IMR-90 (cell line): Measurements from ENCODE around the gene SERHL2. TPM values are rescaled to one million over a fixed set of nuclear protein-coding genes. Genes with fewer than 3 reads are reported as not detected.
"Not testable (repeated sequence)": the region's sequence is repeated elsewhere in the genome, so short reads cannot be mapped to it uniquely, and the experiment has no call there.

Source experiments
- ATAC-seq: fragments of 200-7000 bp; cut with Tn5 transposase; 2 replicates; pipeline ENCODE4 v1.9.1; 2020; ENCODE audit warnings: low read depth, mild to moderate bottlenecking, moderate library complexity
- BruUV-seq: library from RNA; stranded (reverse); fragments of 400-500 nt; replicated peaks from 2 replicates; lab custom pipeline; 2021; lab: Mats Ljungman, UMichigan
- CTCF ChIA-PET: fragments of 300-600 bp; formaldehyde crosslinking; extraction: SDS; loops from one replicate; lab custom pipeline; 2021; ENCODE audit warnings: antibody characterized with exemption; lab: Yijun Ruan, JAX
- POLR2A ChIA-PET: fragments of 300-600 bp; sonication (Branson Sonifier 250); formaldehyde crosslinking; loops from one replicate; lab custom pipeline; 2022; ENCODE audit warnings: antibody characterized with exemption; ENCODE audit not compliant: unreplicated experiment; lab: Charles Lee
- DNase-seq: peaks from one replicate; pipeline ENCODE4 v3.0.0; 2013
- H2AFZ ChIP-seq: replicated peaks from 2 replicates; pipeline ENCODE3; 2013; ENCODE audit warnings: low read length, mild to moderate bottlenecking; ENCODE audit not compliant: poor library complexity
- H2AK5ac ChIP-seq: 2 replicates; pipeline ENCODE4 v1.6.1; 2013; ENCODE audit warnings: low read depth, low read length, inconsistent platforms
- H2AK9ac ChIP-seq: replicated peaks from 2 replicates; pipeline ENCODE3; 2013; ENCODE audit warnings: mild to moderate bottlenecking, low read depth, low read length, moderate library complexity; ENCODE audit not compliant: poor library complexity
- H2BK120ac ChIP-seq: 2 replicates; pipeline ENCODE4 v1.6.1; 2013; ENCODE audit warnings: low read depth, low read length, inconsistent platforms
- H2BK15ac ChIP-seq: 3 replicates; pipeline ENCODE4 v1.6.1; 2013; ENCODE audit warnings: low read depth, low read length, inconsistent platforms
- H2BK20ac ChIP-seq: 2 replicates; pipeline ENCODE4 v1.6.1; 2013; ENCODE audit warnings: low read depth, mild to moderate bottlenecking, inconsistent platforms, low read length, moderate library complexity
- H2BK5ac ChIP-seq: 2 replicates; pipeline ENCODE4 v1.6.1; 2013; ENCODE audit warnings: mild to moderate bottlenecking, low read depth, low read length, inconsistent platforms; ENCODE audit not compliant: poor library complexity, severe bottlenecking
- H3K14ac ChIP-seq: replicated peaks from 2 replicates; pipeline ENCODE4 v1.6.1; 2013; ENCODE audit warnings: low read depth, low read length, inconsistent platforms
- H3K18ac ChIP-seq: 2 replicates; pipeline ENCODE4 v1.6.1; 2013; ENCODE audit warnings: low read depth, low read length, control low read depth
- H3K23ac ChIP-seq: 2 replicates; pipeline ENCODE4 v1.6.1; 2013; ENCODE audit warnings: low read depth, low read length, inconsistent platforms
- H3K27ac ChIP-seq: 2 replicates; pipeline ENCODE4 v1.5.1; 2013; ENCODE audit warnings: mild to moderate bottlenecking, control low read depth, low read length; ENCODE audit not compliant: insufficient read depth
- H3K27me3 ChIP-seq: 2 replicates; pipeline ENCODE4 v1.6.1; 2013; ENCODE audit warnings: low read length; ENCODE audit not compliant: control insufficient read depth, insufficient read depth
- H3K36me3 ChIP-seq: 2 replicates; pipeline ENCODE4 v1.6.1; 2013; ENCODE audit warnings: low read length, mixed read lengths; ENCODE audit not compliant: control insufficient read depth, insufficient read depth
- H3K4ac ChIP-seq: 2 replicates; pipeline ENCODE4 v1.6.1; 2013; ENCODE audit warnings: low read depth, low read length, inconsistent platforms
- H3K4me1 ChIP-seq: 2 replicates; pipeline ENCODE4 v1.6.1; 2013; ENCODE audit warnings: low read length, mixed read lengths; ENCODE audit not compliant: control insufficient read depth, insufficient read depth
- H3K4me2 ChIP-seq: 2 replicates; pipeline ENCODE4 v1.6.1; 2013; ENCODE audit warnings: low read depth, mild to moderate bottlenecking, control low read depth, low read length, moderate library complexity
- H3K4me3 ChIP-seq: 2 replicates; pipeline ENCODE4 v1.5.1; 2013; ENCODE audit warnings: low read depth, mild to moderate bottlenecking, control low read depth, low read length, moderate library complexity; ENCODE audit not compliant: insufficient read depth
- H3K56ac ChIP-seq: 2 replicates; pipeline ENCODE4 v1.6.1; 2013; ENCODE audit warnings: low read length, inconsistent platforms; ENCODE audit not compliant: insufficient read depth; ENCODE audit errors: extremely low read depth
- H3K79me1 ChIP-seq, 2 experiments: 2 replicates each; pipeline ENCODE4 v1.6.1; 2013; ENCODE audit warnings: low read length in 2 of 2, inconsistent platforms in 1 of 2, low read depth in 1 of 2
- H3K9ac ChIP-seq: 2 replicates; pipeline ENCODE4 v1.6.1; 2013; ENCODE audit warnings: low read depth, low read length, control low read depth
- H3K9me1 ChIP-seq: 2 replicates; pipeline ENCODE4 v1.6.1; 2013; ENCODE audit warnings: low read length, inconsistent platforms; ENCODE audit not compliant: insufficient read depth
- H3K9me3 ChIP-seq: 2 replicates; pipeline ENCODE4 v1.6.1; 2013; ENCODE audit warnings: low read length; ENCODE audit not compliant: control insufficient read depth, insufficient read depth
- H4K20me1 ChIP-seq: 2 replicates; pipeline ENCODE4 v1.6.1; 2013; ENCODE audit warnings: low read length, inconsistent platforms; ENCODE audit not compliant: insufficient read depth
- H4K5ac ChIP-seq: 2 replicates; pipeline ENCODE4 v1.6.1; 2013; ENCODE audit warnings: mild to moderate bottlenecking, low read depth, low read length, control low read depth
- H4K8ac ChIP-seq, 2 experiments: 2 replicates each; pipeline ENCODE4 v1.6.1; 2013; ENCODE audit warnings: low read depth in 2 of 2, low read length in 2 of 2, control low read depth in 1 of 2, inconsistent platforms in 1 of 2
- H4K91ac ChIP-seq: 2 replicates; pipeline ENCODE4 v1.6.1; 2013; ENCODE audit warnings: low read depth, low read length, inconsistent platforms; ENCODE audit not compliant: insufficient read depth
- WGBS, 2 experiments: methylation state at CpG; one replicate each; pipeline versions ENCODE4 v1.1.5 to v1.1.7; 2013; ENCODE audit warnings: missing lambda C conversion rate in 2 of 2; ENCODE audit not compliant: insufficient read length in 1 of 2; ENCODE audit errors: extremely low coverage in 2 of 2; 5-methylcytosine and 5-hydroxymethylcytosine counted together
- dilution Hi-C: fragments of 300-500 bp; cut with HindIII; formaldehyde crosslinking; loops from one replicate; pipeline ENCODE4 v1.14.3; 2018; ENCODE audit warnings: low sequenced_read_pairs; ENCODE audit not compliant: unreplicated experiment
- in situ Hi-C: fragments of 300-500 bp; cut with MboI; formaldehyde crosslinking; loops from 3 replicates; pipeline ENCODE4 v1.14.3; 2019; ENCODE audit warnings: low sequenced_read_pairs, inconsistent platforms, mixed read lengths
- intact Hi-C: fragments of 100-400 bp; cut with micrococcal nuclease; formaldehyde crosslinking; loops from 2 replicates; pipeline ENCODE4 v1.10.0; 2022
- polyA plus RNA-seq, 3 experiments: library from polyadenylated mRNA; depleted of rRNA; stranded (reverse); fragments of >200 nt; gene quantifications; 2 replicates each; pipeline ENCODE4 v1.2.3, GENCODE V29; 2012; ENCODE audit warnings: low replicate concordance in 1 of 3
- total RNA-seq: library from RNA; depleted of rRNA; stranded (reverse); fragments of >200 nt; gene quantifications from 2 replicates; pipeline ENCODE4 v1.2.3, GENCODE V29; 2012

The SERHL2 gene
- total and polyA plus RNA-seq, 2 of the 4 experiments (the other 2 are of a cell fraction), result 4.5 to 5.0 TPM

DNA sequence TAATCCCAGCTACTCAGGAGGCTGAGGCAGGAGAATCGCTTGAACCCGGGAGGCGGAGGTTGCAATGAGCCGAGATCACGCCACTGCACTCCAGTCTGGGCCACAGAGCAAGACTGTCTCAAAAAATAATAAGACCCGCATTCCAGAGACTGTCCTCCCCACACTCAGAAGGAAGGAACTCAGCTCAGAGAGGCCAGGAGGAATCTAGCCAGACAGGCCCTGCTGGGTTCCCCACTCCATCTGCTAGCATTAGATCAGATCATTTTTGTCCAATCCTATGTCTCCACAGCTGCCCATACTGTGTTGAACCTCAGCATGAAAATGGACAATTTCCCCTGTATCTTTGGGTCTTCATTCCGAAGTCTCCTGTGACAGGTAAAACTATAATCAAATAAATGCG lies 24.3 kb upstream of the SERHL2 start:
- H3K18ac ChIP-seq, H3K4me3 ChIP-seq, H4K91ac ChIP-seq, H4K5ac ChIP-seq, H4K8ac ChIP-seq, H3K56ac ChIP-seq, ATAC-seq, H2BK120ac ChIP-seq, H2BK20ac ChIP-seq, H2AFZ ChIP-seq, H3K14ac ChIP-seq, H2BK15ac ChIP-seq, in situ Hi-C loops, H3K4me1 ChIP-seq, H3K79me1 ChIP-seq, H4K20me1 ChIP-seq, CTCF ChIA-PET, H3K9me3 ChIP-seq, intact Hi-C loops, H3K23ac ChIP-seq, POLR2A ChIA-PET, H2AK9ac ChIP-seq, H3K4me2 ChIP-seq, H2AK5ac ChIP-seq, DNase-seq, H3K27ac ChIP-seq, H3K9ac ChIP-seq, H3K27me3 ChIP-seq, BruUV-seq, H3K9me1 ChIP-seq, H2BK5ac ChIP-seq, H3K36me3 ChIP-seq, dilution Hi-C loops, H3K4ac ChIP-seq: not testable (repeated sequence)
- WGBS, 2 experiments, result 87% methylated on average over 3 of the region's 8 CpGs; no CpG with 5 or more reads in 1 of the 2 experiments

GRCh38 chr22:42531401-42532084 lies 22.2 kb upstream of the SERHL2 start:
- H2AK9ac ChIP-seq, H4K5ac ChIP-seq, H3K36me3 ChIP-seq, H3K79me1 ChIP-seq, H2AFZ ChIP-seq, ATAC-seq, H3K23ac ChIP-seq, H3K18ac ChIP-seq, H3K9me1 ChIP-seq, H3K4me3 ChIP-seq, H2BK20ac ChIP-seq, H2BK120ac ChIP-seq, H3K9me3 ChIP-seq, dilution Hi-C loops, H4K20me1 ChIP-seq, H3K56ac ChIP-seq, H3K27me3 ChIP-seq, H2BK15ac ChIP-seq, DNase-seq, in situ Hi-C loops, H2AK5ac ChIP-seq, CTCF ChIA-PET, BruUV-seq, H2BK5ac ChIP-seq, H3K27ac ChIP-seq, H3K9ac ChIP-seq, intact Hi-C loops, H4K8ac ChIP-seq, POLR2A ChIA-PET, H3K14ac ChIP-seq, H3K4ac ChIP-seq, H3K4me1 ChIP-seq, H4K91ac ChIP-seq, H3K4me2 ChIP-seq: not testable (repeated sequence)
- WGBS, 2 experiments, result 87% methylated on average over 3 of the region's 24 CpGs; no CpG with 5 or more reads in 1 of the 2 experiments
